Activated B cell treated with CpG ODN at 0.5 μM for 24 hours (primary cell): Measurements from ENCODE around the gene DNAH14. TPM values are rescaled to one million over a fixed set of nuclear protein-coding genes. Genes with fewer than 3 reads are reported as not detected.

Source experiments
- ATAC-seq: fragments of 200-7000 bp; cut with Tn5 transposase; one replicate; pipeline ENCODE4 v1.10.0; 2021; ENCODE audit warnings: low read depth, mild to moderate bottlenecking, moderate library complexity
- CTCF ChIA-PET: fragments of 350-600 bp; sonication (Branson Sonifier 250); formaldehyde crosslinking; loops from one replicate; lab custom pipeline; 2021; ENCODE audit warnings: antibody characterized with exemption; lab: Charles Lee
- POLR2A ChIA-PET: fragments of 350-600 bp; sonication (Branson Sonifier 250); formaldehyde crosslinking; loops from one replicate; lab custom pipeline; 2021; ENCODE audit warnings: antibody characterized with exemption; lab: Charles Lee
- DNase-seq: peaks from one replicate; pipeline ENCODE4 v3.0.0; 2022
- H3K27ac Mint-ChIP-seq: one replicate; pipeline ENCODE4 v1.8.0; 2020; ENCODE audit warnings: mixed read lengths
- H3K27me3 Mint-ChIP-seq: one replicate; pipeline ENCODE4 v1.8.0; 2021; ENCODE audit warnings: mixed read lengths
- H3K36me3 Mint-ChIP-seq: one replicate; pipeline ENCODE4 v1.8.0; 2021; ENCODE audit warnings: low read depth, mixed read lengths
- H3K4me1 Mint-ChIP-seq: one replicate; pipeline ENCODE4 v1.8.0; 2021; ENCODE audit warnings: mixed read lengths
- H3K4me3 Mint-ChIP-seq: one replicate; pipeline ENCODE4 v1.8.0; 2020; ENCODE audit warnings: mild to moderate bottlenecking, mixed read lengths
- H3K9me3 Mint-ChIP-seq: one replicate; pipeline ENCODE4 v1.8.0; 2020; ENCODE audit warnings: mixed read lengths
- CTCF ChIP-seq: fragments of 200-600 bp; IDR thresholded peaks from one replicate; pipeline ENCODE4 v1.8.0; 2022; ENCODE audit warnings: antibody characterized with exemption, mild to moderate bottlenecking
- intact Hi-C: fragments of 100-400 bp; cut with micrococcal nuclease; formaldehyde crosslinking; loops from one replicate; pipeline ENCODE4 v1.15.1; 2024
- total RNA-seq: library from RNA; stranded (reverse); gene quantifications from 2 replicates; pipeline ENCODE4 v1.2.3, GENCODE V29; 2022

Gene DNAH14
- total RNA-seq, 1 donor from 2014 or later: not detected

- peak overlapping the region; percentile 82 for H3K27ac Mint-ChIP-seq
- DNase-seq (no peak), ATAC-seq (no peak)
- intact Hi-C loops: no loop called here
- no peaks in the 10 kb centered on the region for H3K9me3 Mint-ChIP-seq
- H3K36me3 Mint-ChIP-seq: no peaks in the 10 kb centered on the region
- H3K4me1 Mint-ChIP-seq: peaks cover 42% of the 10 kb centered on the region
- H3K4me3 Mint-ChIP-seq: peak overlapping the region; percentile 50
- ChIA-PET CTCF (interaction anchor here (1.5 kb wide), 1 partner anchor 39 kb away, joined by 3 read pairs; no protein-coding TSS in a partner anchor), POLR2A (interaction anchor here (0.8 to 1.4 kb wide), 3 partner anchors 9 to 237 kb away, joined by 3 to 4 read pairs (median 4); no protein-coding TSS in a partner anchor)
- TF ChIP-seq CTCF: no peak
- no peaks in the 10 kb centered on the region for H3K27me3 Mint-ChIP-seq
Observed at GRCh38 chr1:225435487-225435886, 506.0 kb downstream of the DNAH14 start.

- H3K27ac Mint-ChIP-seq: peak overlapping the region; percentile 82
- ATAC-seq: peak; percentile 80
- peaks cover 42% of the 10 kb centered on the region for H3K4me1 Mint-ChIP-seq
- H3K36me3 Mint-ChIP-seq: no peaks in the 10 kb centered on the region
- H3K27me3 Mint-ChIP-seq: no peaks in the 10 kb centered on the region
- DNase-seq: no peak
- ChIA-PET POLR2A (interaction anchor here (0.8 to 1.4 kb wide), 4 partner anchors 9 to 238 kb away, joined by 3 to 4 read pairs (median 4); no protein-coding TSS in a partner anchor), CTCF (interaction anchor here (1.5 kb wide), 1 partner anchor 39 kb away, joined by 3 read pairs; no protein-coding TSS in a partner anchor)
- intact Hi-C loops: loop anchor here (2.0 kb wide), 1 partner anchor 31 kb away; no protein-coding TSS in a partner anchor
- peak overlapping the region; percentile 50 for H3K4me3 Mint-ChIP-seq
- no peaks in the 10 kb centered on the region for H3K9me3 Mint-ChIP-seq
- no peak for TF ChIP-seq CTCF
Observed at GRCh38 chr1:225435957-225436392, 506.5 kb downstream of the DNAH14 start.

GRCh38 chr1:225437710-225438437 is 508.4 kb downstream of the DNAH14 start:
- ChIA-PET POLR2A (no interaction called here), CTCF (no interaction called here)
- Mint-ChIP-seq H3K4me1 (peaks cover 60% of the 10 kb centered on the region), H3K27ac (no peak overlapping the region), H3K4me3 (no peak overlapping the region), H3K9me3 (no peaks in the 10 kb centered on the region), H3K27me3 (no peaks in the 10 kb centered on the region), H3K36me3 (no peaks in the 10 kb centered on the region)
- TF ChIP-seq CTCF: no peak
- ATAC-seq (no peak), DNase-seq (no peak)
- intact Hi-C loops: loop anchor here (2.0 kb wide), 1 partner anchor 29 kb away; no protein-coding TSS in a partner anchor

- ATAC-seq (no peak), DNase-seq (no peak)
- ChIA-PET POLR2A (interaction anchor here (0.9 to 6.1 kb wide), 5 partner anchors 9 to 28 kb away, joined by 3 to 168 read pairs (median 6); partner anchors contain the start of gene LBR), CTCF (interaction anchor here (1.0 to 2.7 kb wide), 4 partner anchors 11 to 121 kb away, joined by 3 to 12 read pairs (median 6); no protein-coding TSS in a partner anchor)
- H3K9me3 Mint-ChIP-seq: no peaks in the 10 kb centered on the region
- no peak overlapping the region for H3K27ac Mint-ChIP-seq
- intact Hi-C loops: loop anchor here (1.0 to 10.0 kb wide), 3 partner anchors 12 to 126 kb away; partner anchors contain the start of gene LBR
- H3K4me1 Mint-ChIP-seq: peaks cover 71% of the 10 kb centered on the region
- H3K4me3 Mint-ChIP-seq: no peak overlapping the region
- H3K36me3 Mint-ChIP-seq: no peaks in the 10 kb centered on the region
- no peaks in the 10 kb centered on the region for H3K27me3 Mint-ChIP-seq
- TF ChIP-seq CTCF: no peak
Observed at GRCh38 chr1:225440380-225441221, 511.1 kb downstream of the DNAH14 start.
